NCI-H2081 treated with DMSO at 0.1 percent for 48 hours (cell line): ENCODE data around the gene RAD23B.

ENCODE experiments used
- DNase-seq: peaks from one replicate; lab custom pipeline; 2025; lab: John Stamatoyannopoulos, UW

RAD23B gene

GRCh38 chr9:107336718-107337360 is 53.8 kb downstream of the RAD23B start:
- no peak for DNase-seq

GRCh38 chr9:107337676-107338590 is 54.9 kb downstream of the RAD23B start:
- DNase-seq = no peak

GRCh38 chr9:107338911-107339659 is 56.0 kb downstream of the RAD23B start:
- DNase-seq = no peak

- peak; percentile 11 for DNase-seq
Observed at GRCh38 chr9:107340920-107341632, 58.0 kb downstream of the RAD23B start.

GRCh38 chr9:107342476-107343161 is 59.5 kb downstream of the RAD23B start:
- no peak for DNase-seq

GRCh38 chr9:107345327-107345726 is 62.2 kb downstream of the RAD23B start:
- DNase-seq = peak; percentile 63

- peak; percentile 33 for DNase-seq
Observed at GRCh38 chr9:107348836-107349235, 65.8 kb downstream of the RAD23B start.

- no peak for DNase-seq
Observed at GRCh38 chr9:107350443-107350842, 67.4 kb downstream of the RAD23B start.

- no peak for DNase-seq
Observed at GRCh38 chr9:107351382-107352045, 68.4 kb downstream of the RAD23B start.

- no peak for DNase-seq
Observed at GRCh38 chr9:107355394-107355793, 72.3 kb downstream of the RAD23B start.

GRCh38 chr9:107358986-107359385 is 75.9 kb downstream of the RAD23B start:
- peak; percentile 93 for DNase-seq

- DNase-seq = no peak
Observed at GRCh38 chr9:107360098-107360497, 77.0 kb downstream of the RAD23B start.

GRCh38 chr9:107361816-107362215 is 78.7 kb downstream of the RAD23B start:
- no peak for DNase-seq

GRCh38 chr9:107363516-107364152 is 80.6 kb downstream of the RAD23B start:
- DNase-seq = no peak

GRCh38 chr9:107367727-107368502 is 84.8 kb downstream of the RAD23B start:
- DNase-seq = no peak

GRCh38 chr9:107368696-107369095 is 85.6 kb downstream of the RAD23B start:
- DNase-seq = no peak

GRCh38 chr9:107373809-107374208 is 90.7 kb downstream of the RAD23B start:
- no peak for DNase-seq

- no peak for DNase-seq
Observed at GRCh38 chr9:107375001-107375400, 91.9 kb downstream of the RAD23B start.

GRCh38 chr9:107375651-107376369 is 92.7 kb downstream of the RAD23B start:
- no peak for DNase-seq
